CD4-positive, alpha-beta T cell treated with Interferon alpha-2 for 1 hour (primary cell): ENCODE results near the gene APOC3.
A peak's percentile ranks its signal among the peaks of the same experiment; 100 is the strongest.

Experiments
- DNase-seq, 2 donors: peaks; one replicate each; pipeline ENCODE4 v3.0.0-alpha.2; 2020 to 2022

APOC3 gene

GRCh38 chr11:116852261-116853031 is 22.7 kb downstream of the APOC3 start:
- DNase-seq, result peak in 1 of 2 donors; percentile 21

- DNase-seq, result peak; percentile 59 to 82
Observed at GRCh38 chr11:116853461-116854073, 23.9 kb downstream of the APOC3 start.

- DNase-seq, result peak in 1 of 2 donors; percentile 14
Observed at GRCh38 chr11:116855413-116855812, 25.7 kb downstream of the APOC3 start.

- no peak for DNase-seq
Observed at GRCh38 chr11:116856423-116856822, 26.7 kb downstream of the APOC3 start.

GRCh38 chr11:116857316-116857715 is 27.6 kb downstream of the APOC3 start:
- no peak for DNase-seq

- no peak for DNase-seq
Observed at GRCh38 chr11:116857936-116858335, 28.2 kb downstream of the APOC3 start.

- no peak for DNase-seq
Observed at GRCh38 chr11:116859175-116859574, 29.5 kb downstream of the APOC3 start.

GRCh38 chr11:116860303-116860702 is 30.6 kb downstream of the APOC3 start:
- DNase-seq, result no peak

- no peak for DNase-seq
Observed at GRCh38 chr11:116861539-116861938, 31.8 kb downstream of the APOC3 start.

GRCh38 chr11:116862185-116862584 is 32.5 kb downstream of the APOC3 start:
- DNase-seq, result no peak

- DNase-seq, result no peak
Observed at GRCh38 chr11:116862951-116863350, 33.2 kb downstream of the APOC3 start.

- no peak for DNase-seq
Observed at GRCh38 chr11:116864531-116864930, 34.8 kb downstream of the APOC3 start.

GRCh38 chr11:116865696-116866095 is 36.0 kb downstream of the APOC3 start:
- DNase-seq, result no peak

- no peak for DNase-seq
Observed at GRCh38 chr11:116866804-116867455, 37.2 kb downstream of the APOC3 start.

- no peak for DNase-seq
Observed at GRCh38 chr11:116867619-116868018, 37.9 kb downstream of the APOC3 start.

GRCh38 chr11:116868066-116868465 is 38.4 kb downstream of the APOC3 start:
- no peak for DNase-seq

GRCh38 chr11:116869610-116870009 is 39.9 kb downstream of the APOC3 start:
- DNase-seq, result no peak

GRCh38 chr11:116870054-116870453 is 40.3 kb downstream of the APOC3 start:
- DNase-seq, result no peak

- DNase-seq, result no peak
Observed at GRCh38 chr11:116871248-116871647, 41.5 kb downstream of the APOC3 start.

GRCh38 chr11:116873381-116873780 is 43.7 kb downstream of the APOC3 start:
- DNase-seq, result no peak

GRCh38 chr11:116874251-116874650 is 44.5 kb downstream of the APOC3 start:
- DNase-seq, result no peak

- DNase-seq, result no peak
Observed at GRCh38 chr11:116875194-116875593, 45.5 kb downstream of the APOC3 start.

GRCh38 chr11:116876656-116877055 is 46.9 kb downstream of the APOC3 start:
- no peak for DNase-seq
